Ishikawa (cell line): ENCODE data around the gene MTERF4.

Source experiments
- CEBPB ChIP-seq: IDR thresholded peaks from 2 replicates; pipeline ENCODE4 v1.6.1; 2012
- CREB1 ChIP-seq: IDR thresholded peaks from 2 replicates; pipeline ENCODE4 v1.6.1; 2012; ENCODE audit warnings: low read depth
- EGR1 ChIP-seq: IDR thresholded peaks from 2 replicates; pipeline ENCODE4 v1.6.1; 2012
- EP300 ChIP-seq: IDR thresholded peaks from 2 replicates; pipeline ENCODE4 v1.6.1; 2012; ENCODE audit warnings: borderline replicate concordance
- FOXM1 ChIP-seq: IDR thresholded peaks from 2 replicates; pipeline ENCODE4 v1.6.1; 2012; ENCODE audit warnings: low read depth, borderline replicate concordance
- MAX ChIP-seq: IDR thresholded peaks from 2 replicates; pipeline ENCODE4 v1.6.1; 2012
- NFIC ChIP-seq: IDR thresholded peaks from 2 replicates; pipeline ENCODE4 v1.6.1; 2012
- RAD21 ChIP-seq: IDR thresholded peaks from 2 replicates; pipeline ENCODE4 v1.6.1; 2012; ENCODE audit warnings: low read depth
- REST ChIP-seq: IDR thresholded peaks from 2 replicates; pipeline ENCODE4 v1.6.1; 2012; ENCODE audit warnings: low read depth, mild to moderate bottlenecking
- TAF1 ChIP-seq: IDR thresholded peaks from 2 replicates; pipeline ENCODE4 v1.6.1; 2012; ENCODE audit warnings: low read depth, mild to moderate bottlenecking
- TCF12 ChIP-seq: IDR thresholded peaks from 2 replicates; pipeline ENCODE4 v1.6.1; 2012; ENCODE audit warnings: low read depth
- TEAD4 ChIP-seq: IDR thresholded peaks from 2 replicates; pipeline ENCODE4 v1.6.1; 2012
- USF1 ChIP-seq: IDR thresholded peaks from 2 replicates; pipeline ENCODE4 v1.6.1; 2012
- YY1 ChIP-seq: IDR thresholded peaks from 2 replicates; pipeline ENCODE4 v1.6.1; 2012; ENCODE audit warnings: low read depth
- ZBTB7A ChIP-seq: IDR thresholded peaks from 2 replicates; pipeline ENCODE4 v1.6.1; 2012; ENCODE audit warnings: low read depth

Gene MTERF4

GRCh38 chr2:241069821-241070281, 32.2 kb downstream of the MTERF4 start:
- TF ChIP-seq MAX (no peak), REST (no peak), YY1 (no peak), NFIC (no peak), RAD21 (no peak), TAF1 (no peak), TEAD4 (no peak), EGR1 (no peak), TCF12 (no peak), FOXM1 (no peak), CREB1 (no peak), EP300 (no peak), ZBTB7A (no peak), CEBPB (no peak), USF1 (no peak)

DNA sequence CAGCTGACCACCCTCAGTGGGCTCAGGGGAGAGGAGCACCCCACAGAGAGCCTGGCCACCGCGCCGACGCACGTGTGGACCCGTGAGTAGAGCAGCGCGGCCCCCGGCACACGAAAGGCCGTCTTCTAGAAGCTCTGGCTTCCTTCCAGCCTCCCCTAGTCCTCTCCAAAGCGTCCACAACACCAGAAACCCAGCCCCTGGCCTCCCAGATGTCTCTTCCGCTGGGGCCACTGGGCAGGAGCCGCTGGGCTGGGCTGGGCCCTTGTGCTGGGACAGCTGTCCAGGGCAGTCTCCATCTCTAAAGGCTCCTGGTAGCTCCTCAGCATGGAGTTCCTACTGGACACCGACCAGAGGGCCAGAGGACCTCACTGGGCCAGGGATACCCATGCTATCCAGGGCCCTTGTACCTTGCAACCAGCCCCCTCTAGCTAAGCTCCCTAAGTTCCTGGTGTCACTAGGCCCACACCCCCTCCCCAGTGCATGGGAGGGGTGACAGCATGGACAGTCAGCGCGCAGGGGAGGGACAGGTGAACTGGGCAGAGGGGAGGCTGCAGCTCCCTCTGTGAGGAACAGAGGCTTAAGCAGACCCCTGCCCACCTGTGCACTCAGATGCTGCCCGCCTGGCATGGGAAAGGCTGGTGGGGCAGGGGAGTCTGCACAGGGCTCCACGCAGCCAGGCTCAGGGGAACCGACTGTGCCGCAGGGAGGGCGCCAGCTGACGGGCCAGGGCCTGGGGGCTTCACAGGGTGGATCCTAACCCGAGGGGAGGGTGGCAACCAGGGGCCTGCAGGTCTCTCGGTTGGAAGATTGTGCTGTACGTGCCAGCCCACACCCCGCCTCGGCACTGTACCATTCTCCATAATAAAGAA, 32.9 kb downstream of the MTERF4 start:
- TF ChIP-seq FOXM1 (no peak), TAF1 (no peak), CEBPB (no peak), REST (no peak), ZBTB7A (no peak), TCF12 (no peak), TEAD4 (no peak)

GRCh38 chr2:241068136-241068941, 33.7 kb downstream of the MTERF4 start:
- TF ChIP-seq REST = no peak
- no peak for TF ChIP-seq FOXM1
- no peak for TF ChIP-seq RAD21
- no peak for TF ChIP-seq TEAD4
- no peak for TF ChIP-seq EP300
- TF ChIP-seq NFIC = no peak
- no peak for TF ChIP-seq MAX

- TF ChIP-seq MAX (no peak), YY1 (no peak), RAD21 (no peak), CEBPB (no peak), ZBTB7A (no peak), TAF1 (no peak), EP300 (no peak), EGR1 (no peak), REST (no peak), TCF12 (no peak), CREB1 (no peak), USF1 (no peak)
Measured at GRCh38 chr2:241067501-241068135, 34.5 kb downstream of the MTERF4 start.
